NCI-H526 treated with DMSO at 0.1 percent for 48 hours (cell line): ENCODE data around the gene LTK.

Experiments used
- DNase-seq: peaks from one replicate; lab custom pipeline; 2025; lab: John Stamatoyannopoulos, UW

Gene LTK

DNA sequence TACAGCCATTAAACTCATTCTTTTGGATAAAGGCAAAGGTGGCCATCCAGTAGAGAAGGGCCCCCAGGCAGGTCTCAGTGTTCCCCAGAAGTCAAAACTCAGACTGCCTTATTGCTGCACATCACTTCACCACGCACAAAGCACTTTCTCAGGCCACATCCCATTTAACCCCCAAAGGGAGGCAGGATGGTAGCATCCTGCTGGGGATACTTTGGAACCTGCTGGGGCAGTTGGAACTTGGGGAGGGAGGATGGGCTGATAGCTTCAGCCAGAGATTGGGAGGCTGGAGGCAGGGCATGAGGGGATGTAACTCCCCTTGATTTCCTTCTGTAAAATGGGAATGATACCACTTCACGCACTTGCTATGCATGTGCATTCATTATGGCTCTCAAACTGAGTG is 15.0 kb downstream of the LTK start:
- DNase-seq = no peak

DNA sequence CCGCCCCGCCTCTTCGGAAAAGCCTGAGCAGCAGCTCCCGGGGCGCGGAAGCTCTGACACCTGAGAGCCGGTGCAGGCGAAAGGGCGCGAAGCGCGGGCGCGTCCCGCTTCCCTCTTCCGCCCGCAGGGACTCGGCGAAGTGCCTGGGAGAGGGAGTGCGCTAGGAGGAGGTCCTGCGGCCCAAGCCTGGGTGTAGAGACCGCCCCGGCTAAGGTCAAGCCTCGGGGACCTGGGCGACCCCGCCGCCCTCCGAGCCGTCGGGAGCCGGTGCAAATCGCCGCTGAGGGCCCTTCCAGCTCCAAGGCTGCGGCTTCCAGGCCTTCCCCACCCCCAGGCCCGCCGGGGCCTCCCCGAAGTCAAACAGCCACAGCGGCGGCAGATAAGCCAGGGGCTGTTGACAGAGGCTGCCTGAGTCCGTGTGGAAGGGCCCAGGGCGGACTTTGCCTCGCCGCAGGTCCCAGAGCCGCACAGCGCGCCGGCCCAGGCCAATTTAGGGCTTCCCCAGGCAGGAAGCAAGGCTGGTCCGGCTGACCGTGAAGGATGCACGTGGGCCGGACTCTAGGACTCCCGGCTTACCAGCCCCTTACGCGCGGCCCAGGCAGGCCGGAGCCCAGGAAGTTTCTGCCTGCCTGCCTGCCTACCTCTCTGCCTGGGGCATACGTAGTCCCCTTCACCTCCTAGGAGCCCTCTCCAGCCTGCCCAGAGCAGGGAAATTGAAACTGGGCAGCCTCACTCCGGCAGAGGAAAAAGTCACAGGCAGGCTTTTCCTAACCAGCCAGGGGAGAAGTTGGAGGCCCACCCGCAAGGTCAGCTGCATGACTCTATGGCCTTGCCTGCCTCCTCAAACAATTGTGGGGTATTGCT is 17.7 kb downstream of the LTK start:
- DNase-seq = no peak

DNA sequence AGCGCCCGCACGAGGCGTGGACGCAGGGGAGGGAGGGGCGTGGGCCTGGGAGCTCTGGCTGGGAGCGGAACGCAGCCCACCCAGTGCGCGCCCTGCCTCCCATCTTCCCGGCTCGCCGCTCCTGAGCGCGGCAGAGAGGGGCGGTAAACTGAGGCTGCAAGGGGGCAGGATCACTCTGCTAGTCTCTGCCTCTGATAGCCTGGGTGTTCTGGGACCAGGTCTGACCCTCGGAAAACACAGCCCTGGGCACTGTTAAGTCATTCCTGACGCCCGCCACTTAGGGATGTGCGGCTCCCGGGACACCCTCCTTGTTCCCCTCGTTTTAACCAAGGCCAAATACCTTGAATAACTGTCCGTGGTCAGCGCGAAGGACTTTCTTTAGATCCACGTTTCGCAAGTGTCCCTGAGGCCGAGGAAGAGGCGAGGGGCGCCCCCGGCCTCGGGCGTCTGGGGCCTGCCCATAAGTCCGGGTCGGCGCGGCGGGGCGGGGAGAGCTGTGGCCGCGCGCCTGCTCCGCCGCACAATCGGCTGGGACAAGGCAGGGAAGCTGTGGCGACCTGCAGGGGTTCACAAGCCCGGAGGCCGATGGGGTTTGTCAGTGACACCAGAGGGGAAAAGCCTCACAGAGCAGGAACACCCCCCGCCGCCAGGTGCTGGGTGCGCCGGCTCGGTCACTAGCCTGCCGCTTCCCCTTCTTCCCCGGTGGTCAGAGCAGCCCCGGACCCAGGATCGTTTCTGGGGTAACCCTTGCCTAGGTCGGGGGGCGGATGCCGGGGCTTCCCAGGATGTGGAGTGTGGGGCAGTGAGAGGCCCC is 18.5 kb downstream of the LTK start:
- DNase-seq = no peak

DNA sequence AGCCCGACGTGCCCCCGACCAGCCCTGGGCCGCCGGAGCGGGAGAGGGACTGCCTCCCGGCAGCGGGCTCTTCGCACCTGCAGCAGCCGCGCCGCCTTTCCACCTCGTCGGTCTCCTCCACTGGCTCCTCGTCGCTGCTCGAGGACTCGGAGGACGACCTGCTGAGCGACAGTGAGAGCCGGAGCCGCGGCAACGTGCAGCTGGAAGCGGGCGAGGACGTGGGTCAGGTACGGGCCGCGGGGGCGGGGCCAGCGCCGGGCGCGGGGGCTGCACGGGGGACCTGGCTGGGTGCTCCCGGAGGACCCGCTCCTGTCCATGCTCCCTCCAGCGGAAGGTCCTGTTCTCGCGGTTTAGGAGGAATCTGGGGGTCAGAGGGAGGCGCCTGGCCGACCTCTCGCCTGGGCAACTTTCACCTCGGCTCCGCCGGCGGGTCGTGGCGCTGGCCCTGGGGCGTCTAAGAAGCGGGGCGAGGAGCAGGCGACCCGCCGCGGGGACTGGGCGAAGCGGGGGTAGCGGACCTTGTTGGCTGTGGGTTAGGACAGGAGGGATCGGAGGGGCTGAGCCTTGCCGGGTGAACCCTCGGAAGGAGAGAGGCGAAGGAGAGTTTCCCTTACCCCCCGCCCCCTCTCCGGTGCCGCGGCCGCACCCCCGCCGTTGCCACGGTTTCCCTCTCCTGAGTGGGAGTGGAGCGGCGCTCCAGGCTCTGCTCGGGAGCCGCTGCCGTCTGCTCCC is 19.3 kb downstream of the LTK start:
- DNase-seq = peak; percentile 20

DNA sequence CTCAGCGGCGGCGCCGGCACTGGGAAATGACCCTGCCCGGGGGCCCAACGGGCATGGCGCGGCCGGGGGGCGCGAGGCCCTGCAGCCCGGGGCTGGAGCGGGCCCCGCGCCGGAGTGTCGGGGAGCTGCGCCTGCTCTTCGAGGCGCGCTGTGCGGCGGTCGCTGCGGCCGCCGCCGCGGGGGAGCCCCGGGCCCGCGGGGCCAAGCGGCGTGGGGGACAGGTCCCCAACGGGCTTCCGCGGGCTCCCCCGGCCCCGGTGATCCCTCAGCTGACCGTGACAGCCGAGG is 19.8 kb downstream of the LTK start:
- DNase-seq = no peak

DNA sequence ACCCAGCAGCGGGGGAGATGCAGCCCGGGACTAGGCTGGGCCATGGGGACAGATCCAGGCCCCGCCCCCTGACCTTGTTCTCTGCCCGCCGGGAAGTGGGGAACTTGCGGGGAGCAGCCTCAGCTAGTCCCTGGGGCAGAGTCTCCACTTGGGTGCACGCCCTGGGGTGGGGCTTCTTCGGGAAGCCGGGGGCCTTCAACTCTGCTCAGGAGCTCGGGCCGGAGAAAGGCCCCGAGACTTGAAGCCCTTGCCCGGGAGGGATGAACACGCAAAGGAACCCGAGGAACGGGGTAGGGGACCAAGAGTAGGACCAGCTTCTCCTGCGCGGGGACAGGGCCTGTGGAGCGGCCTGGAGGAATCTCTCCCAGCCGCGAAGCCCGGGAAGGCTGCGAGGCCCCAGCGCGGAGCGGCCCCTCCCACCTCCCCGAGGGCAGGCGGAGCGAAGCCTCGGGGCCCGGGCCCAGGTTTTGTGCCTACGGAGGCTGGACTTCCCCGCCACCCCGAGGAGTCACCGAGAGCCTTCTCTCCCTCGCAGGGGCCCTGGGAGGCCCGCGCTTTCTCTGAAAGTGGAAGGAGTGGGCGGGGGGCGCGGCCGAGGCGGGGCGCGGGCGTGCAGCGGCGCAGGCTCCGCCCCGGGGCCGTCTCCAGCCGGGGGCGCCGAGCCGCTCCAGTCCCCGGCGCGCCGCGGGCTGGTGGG is 20.3 kb downstream of the LTK start, which contains the start of gene ITPKA:
ITPKA (plus strand) TSS at position 670 of the 697 bp plus-strand sequence. CDS start 54 bp downstream, outside the sequence.
- DNase-seq = peak; percentile 47

DNA sequence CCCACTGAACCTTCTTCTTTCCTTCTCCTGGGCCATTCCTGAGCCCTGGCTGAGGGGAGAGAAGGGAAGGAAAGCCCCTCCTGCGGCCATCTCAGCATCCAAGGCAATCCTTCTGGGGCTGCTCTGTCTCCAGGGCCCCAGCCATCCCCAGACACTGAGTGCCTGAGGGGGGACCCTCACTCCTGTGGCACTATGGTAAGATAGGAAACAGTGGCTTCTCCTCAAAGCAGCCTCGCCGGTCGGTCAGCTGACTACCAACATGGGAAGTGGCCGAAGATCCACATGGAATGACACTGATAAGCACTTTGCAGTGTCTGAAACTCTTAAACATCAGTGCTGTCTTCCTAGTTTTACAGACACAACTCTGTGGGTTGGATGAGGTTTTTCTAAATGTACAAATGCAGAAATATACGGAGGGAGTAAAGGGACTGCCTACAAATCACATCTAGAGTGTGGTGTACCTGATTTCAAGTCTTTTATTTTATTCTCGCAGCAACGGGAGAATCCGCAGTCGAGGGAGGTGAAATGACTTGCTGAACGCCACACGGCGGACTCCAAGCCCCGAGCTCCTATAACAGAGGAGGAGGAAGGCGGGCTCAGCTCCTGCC is 20.9 kb downstream of the LTK start:
- DNase-seq = no peak

DNA sequence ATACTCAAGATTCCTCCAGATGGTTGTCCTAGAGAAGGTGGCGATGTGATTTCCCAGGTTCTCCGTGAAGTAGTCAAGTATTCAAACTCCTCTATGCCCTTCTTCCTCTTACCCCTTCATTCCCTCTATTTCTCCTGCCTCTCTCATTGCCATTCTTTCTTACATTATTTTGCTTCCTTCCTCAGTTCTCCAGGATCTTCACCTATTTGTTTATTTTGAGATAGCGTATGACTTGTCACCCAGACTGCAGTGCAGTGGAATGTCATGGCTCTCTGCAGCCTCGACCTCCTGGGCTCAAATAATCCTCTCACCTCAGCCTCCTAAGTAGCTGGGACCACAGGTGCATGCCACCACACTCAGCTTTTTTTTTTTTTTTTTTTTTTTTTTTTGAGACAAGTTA is 21.7 kb downstream of the LTK start:
- no peak for DNase-seq

DNA sequence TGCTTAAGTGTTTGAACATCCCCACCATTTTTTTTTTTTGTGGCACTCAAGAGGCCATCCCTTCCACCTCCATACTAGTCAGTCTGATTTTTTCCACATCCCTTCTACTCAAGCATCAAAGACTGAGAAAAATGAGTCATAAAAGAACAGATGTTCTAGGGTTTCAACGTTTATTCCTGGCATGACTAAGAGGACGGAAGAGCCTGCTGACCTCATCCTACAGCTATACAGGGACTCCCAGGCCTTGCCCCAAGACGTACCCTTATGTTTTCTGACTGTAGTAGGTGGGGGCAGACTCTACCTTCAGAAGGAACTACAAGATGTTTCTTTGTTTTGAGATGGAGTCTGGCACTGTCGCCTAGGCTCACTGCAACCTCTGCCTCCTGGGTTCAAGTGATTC is 23.3 kb downstream of the LTK start:
- no peak for DNase-seq

DNA sequence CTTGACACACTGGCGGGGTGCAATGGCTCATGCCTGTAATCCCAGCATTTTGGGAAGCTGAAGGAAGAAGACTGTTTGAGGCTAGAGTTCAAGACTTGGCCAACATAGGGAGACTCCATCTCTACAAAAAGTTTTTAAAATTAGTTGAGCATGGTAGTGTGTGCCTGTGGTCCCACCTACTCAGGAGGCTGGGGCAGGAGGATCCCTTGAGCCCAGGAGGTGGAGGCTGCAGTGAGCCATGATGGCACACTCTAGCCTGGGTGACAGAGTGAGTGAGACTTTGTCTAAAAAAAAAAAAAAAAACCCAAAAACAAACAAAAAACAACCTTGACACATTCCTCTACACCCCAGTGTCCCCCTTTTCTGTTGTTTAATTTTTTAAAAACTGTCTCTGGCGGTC is 24.0 kb downstream of the LTK start:
- DNase-seq = no peak

DNA sequence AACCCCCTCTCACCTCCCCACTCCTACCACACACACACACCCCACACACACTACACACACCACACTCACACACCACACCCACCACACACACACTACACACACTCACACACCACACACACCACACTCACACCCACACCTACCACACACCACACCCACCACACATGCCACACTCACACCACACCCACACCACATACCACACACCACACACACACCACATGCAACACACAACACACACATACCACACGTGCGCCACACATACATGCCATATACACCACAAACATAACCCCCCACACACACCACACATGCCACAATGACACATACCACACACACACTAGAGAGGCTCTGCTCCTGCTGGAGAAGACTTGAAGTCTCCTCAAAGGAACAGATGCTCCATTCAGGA is 25.8 kb downstream of the LTK start:
- DNase-seq = no peak

DNA sequence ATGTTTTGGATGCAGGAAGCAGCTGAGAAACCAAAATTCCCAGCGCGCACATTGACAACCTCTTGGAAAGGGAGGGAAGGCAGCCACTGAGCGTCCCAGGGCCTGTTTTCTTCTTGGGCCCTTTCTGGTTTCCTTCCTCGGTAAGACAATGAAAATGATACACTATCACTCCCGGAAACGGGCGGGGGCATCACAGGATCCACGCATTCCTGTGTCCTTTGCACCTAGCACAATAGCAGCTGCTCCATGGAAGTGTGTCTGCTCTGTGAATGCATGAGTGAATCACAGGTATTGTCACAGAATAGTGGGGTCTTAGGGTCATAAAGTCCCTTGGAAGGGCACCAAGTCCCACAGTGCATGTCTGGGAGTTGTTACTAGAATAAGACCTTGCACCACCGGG is 26.2 kb downstream of the LTK start:
- no peak for DNase-seq

DNA sequence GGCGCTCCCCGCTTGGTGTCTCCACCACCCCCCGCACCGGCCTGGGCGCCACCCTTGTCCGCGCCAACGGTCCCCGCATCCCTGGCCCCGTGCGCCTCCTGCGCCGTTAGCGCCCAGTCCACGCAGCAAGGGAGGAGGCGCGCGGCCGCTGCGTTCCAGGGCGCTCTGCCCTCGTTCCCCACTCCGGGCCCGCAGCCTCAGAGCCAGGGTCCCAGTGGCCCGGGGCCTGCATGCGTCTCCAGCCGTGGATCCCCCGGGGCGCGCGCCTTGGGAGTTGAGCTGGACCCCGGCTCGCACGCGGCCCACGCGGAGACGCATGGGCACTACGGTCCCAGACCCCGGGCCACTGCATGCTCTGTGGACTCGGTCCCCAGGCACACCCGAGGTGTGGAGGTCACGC is 27.3 kb downstream of the LTK start:
- no peak for DNase-seq

DNA sequence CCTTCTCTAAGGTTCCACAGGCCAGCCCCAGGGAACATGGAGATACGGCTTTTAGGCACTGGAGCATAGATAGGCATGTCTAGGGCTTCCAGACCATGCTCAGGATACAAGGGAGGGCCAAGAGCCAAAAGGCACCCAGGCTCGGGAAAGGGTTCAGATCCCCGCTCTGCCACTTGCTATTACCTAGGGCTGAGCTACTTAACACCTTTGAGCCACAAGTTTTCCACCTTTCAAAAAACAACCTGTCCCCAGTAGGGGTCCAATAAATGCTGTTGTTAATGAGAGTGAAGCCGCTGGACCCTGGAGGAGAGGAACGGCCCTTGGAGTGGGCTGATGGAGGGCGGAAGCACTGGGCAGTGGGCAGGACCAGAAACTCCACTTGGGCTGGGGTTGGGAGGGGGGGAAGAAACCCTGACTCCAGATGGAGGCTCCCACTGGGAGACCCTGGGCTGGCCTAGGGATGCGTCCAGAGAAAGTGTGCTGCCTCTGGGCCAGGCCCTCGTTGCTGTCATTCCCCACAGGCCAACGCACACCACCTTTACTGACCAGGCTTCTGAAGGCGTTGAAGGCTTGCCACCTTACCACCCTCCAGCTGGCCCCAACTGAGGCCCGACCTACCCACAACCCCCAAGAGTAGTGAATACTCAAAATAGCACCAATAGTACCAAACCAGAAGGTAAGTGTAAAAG is 28.5 kb downstream of the LTK start:
- no peak for DNase-seq

DNA sequence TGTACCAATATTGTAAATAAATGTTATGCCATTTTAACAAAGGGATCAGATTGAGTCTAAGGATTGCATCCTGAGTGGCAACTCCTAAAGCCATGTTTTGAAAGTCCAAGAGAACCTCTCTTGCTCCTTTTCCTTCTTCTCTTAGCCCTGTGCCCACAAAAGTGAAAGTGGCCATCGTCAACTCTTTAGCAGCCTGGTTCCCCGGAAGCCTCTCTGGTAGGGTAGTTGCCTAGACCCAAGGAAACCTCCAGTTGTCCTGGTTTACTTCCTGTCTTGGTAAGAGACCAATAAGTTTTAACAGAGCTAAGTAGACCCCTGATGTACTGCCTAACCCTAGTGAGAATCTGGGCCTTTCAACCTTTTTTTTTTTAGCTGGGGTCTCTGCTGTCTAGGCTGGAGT is 30.1 kb downstream of the LTK start:
- no peak for DNase-seq

DNA sequence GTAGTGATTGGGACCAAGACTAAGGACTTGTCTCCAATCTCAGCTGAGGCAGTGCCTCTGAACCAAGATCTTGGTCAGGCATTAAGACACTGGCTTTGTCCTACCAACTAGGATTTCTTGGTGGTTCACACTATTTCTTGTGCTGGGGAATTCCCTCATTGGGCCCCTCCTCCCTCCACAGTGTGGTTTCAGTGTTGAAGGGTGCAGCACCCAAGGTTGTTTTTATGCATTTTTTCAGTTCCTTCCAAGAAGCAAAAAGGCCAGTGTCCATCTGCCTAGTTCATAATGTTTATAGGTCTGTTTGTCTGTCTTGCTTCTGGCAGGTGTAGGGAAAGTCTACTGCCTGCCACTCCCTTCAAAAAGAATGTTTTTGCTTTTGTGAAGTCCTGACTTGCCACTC is 30.5 kb downstream of the LTK start:
- DNase-seq = no peak

DNA sequence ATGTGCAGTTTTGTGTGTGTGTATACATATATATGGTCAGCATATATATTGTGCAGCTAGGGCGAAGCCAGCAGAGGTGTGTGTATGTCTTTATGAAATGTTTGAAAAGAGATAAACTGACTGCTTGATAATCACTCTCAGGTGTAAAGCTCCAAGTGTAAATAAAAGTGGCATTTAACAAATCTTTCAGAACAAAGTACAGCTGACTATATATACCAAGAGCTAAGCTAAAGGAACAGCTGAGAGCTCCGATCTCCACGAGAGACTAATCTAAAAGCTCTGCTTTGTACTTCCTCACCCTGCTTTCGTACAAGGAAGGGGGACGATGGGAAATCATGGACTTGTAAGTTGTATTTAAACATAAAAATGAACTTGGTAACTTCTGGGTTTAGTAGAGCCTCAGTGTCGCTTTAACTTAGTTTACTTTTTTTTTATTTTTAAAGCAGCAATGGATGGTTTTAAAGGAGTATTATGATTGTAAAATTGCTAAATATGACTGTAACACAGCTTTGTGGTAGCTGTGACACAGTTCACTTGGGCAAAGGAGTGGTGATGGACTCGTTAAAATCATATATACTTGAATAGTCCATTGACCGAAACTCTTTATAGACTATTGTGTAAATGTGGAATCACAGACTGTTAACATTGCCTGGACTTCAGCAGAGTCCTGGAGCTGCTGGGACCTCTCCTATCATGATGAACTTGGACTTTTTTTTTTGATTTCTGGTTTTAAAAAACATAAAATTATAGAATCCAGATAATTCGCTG is 31.3 kb downstream of the LTK start:
- DNase-seq = no peak

DNA sequence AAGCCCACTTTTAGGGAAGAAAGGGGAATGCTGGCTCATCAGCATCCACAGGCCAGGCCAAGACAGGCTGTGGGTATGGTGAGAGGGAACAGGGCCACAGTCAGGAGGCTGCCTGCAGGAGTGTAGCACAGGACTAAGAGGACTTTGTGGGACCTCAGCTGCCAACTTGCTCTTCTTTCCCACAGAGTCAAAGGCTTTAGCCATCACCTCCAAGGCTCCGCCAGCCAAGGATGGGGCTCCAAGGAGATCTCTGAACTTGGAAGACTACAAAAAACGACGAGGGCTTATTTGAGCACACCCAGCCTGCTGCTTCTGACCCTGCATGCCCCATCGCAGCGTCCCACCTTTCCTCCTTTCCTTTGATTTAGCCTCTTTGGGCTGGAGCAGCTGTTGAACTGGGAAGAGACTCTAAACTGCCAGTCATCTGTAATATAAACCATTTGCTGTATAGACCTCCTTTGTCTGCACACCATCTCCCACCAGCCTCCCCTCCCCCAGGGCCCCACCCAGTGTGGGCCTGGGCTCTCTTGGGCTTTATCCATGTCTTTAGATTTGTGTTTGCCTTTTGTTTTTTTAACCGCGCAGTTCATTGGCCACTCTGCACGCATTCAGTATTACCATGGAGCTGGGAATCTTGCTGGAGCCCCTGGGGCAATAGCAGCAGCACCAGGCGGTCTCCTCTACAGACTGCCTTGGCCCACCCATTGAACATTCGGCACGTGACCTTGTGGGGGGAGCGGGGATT is 33.1 kb downstream of the LTK start:
- DNase-seq = no peak

DNA sequence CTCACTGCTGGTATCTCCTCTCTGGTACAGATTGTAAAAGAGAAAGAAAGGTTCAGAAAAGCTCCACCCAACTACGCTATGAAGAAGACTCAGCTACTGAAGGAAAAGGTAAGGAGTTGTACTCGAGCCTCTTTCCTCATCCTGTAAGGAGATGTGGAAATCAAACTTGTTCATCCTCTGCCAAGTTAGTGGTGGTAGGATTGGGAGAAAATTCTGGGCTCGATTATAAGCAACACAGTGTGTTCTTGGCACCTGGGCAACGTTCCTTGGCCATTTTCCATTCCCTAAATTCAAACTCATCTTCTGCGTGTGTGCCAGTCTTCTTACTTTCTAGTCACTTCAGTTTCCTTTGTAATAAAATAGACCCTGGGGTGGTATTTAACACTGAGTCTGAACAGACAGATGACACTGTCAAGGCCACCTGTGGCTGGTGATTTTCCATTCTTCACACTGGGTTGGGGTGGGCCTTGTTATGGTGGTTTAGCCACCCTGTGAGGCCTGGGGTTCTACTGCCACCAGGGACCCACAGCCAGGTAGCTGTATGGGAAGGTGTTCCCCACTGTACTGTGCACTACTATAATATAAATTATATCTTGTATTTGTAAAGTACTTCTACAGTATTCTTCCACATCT is 37.1 kb downstream of the LTK start:
- no peak for DNase-seq
